Activated naive CD8-positive, alpha-beta T cell treated with anti-CD3 and anti-CD28 coated beads for 36 hours (primary cell): ENCODE measurements around the gene SMPD3. TPM values are rescaled to one million over a fixed set of nuclear protein-coding genes. Genes with fewer than 3 reads are reported as not detected.

Experiments used
- DNase-seq: peaks from one replicate; pipeline ENCODE4 v3.0.0; 2021
- H3K27ac Mint-ChIP-seq: one replicate; pipeline ENCODE4 v1.8.0; 2022; ENCODE audit warnings: mild to moderate bottlenecking, moderate library complexity, mixed read lengths
- H3K27me3 Mint-ChIP-seq: one replicate; pipeline ENCODE4 v1.8.0; 2022; ENCODE audit warnings: mild to moderate bottlenecking, mixed read lengths
- H3K36me3 Mint-ChIP-seq: one replicate; pipeline ENCODE4 v1.8.0; 2021; ENCODE audit warnings: mild to moderate bottlenecking, mixed read lengths
- H3K4me1 Mint-ChIP-seq: one replicate; pipeline ENCODE4 v1.8.0; 2021; ENCODE audit warnings: mixed read lengths
- H3K4me3 Mint-ChIP-seq: one replicate; pipeline ENCODE4 v1.8.0; 2022; ENCODE audit warnings: mild to moderate bottlenecking, moderate library complexity, mixed read lengths
- H3K9me3 Mint-ChIP-seq: one replicate; pipeline ENCODE4 v1.8.0; 2022; ENCODE audit warnings: mixed read lengths
- total RNA-seq, 2 experiments: library from RNA; stranded (reverse); gene quantifications; one replicate each; pipeline ENCODE4 v1.2.3, GENCODE V29; 2021

SMPD3 gene
- total RNA-seq, 2 experiments from 2014 or later, result 0.06 to 0.16 TPM

- peaks cover under 1% of the 10 kb centered on the region for H3K4me1 Mint-ChIP-seq
- no peaks in the 10 kb centered on the region for H3K27me3 Mint-ChIP-seq
- no peaks in the 10 kb centered on the region for H3K9me3 Mint-ChIP-seq
- no peak overlapping the region for H3K4me3 Mint-ChIP-seq
- H3K36me3 Mint-ChIP-seq, result no peaks in the 10 kb centered on the region
- no peak for DNase-seq
- no peak overlapping the region for H3K27ac Mint-ChIP-seq
Measured at GRCh38 chr16:68411086-68411485, 37.2 kb downstream of the SMPD3 start.

DNA sequence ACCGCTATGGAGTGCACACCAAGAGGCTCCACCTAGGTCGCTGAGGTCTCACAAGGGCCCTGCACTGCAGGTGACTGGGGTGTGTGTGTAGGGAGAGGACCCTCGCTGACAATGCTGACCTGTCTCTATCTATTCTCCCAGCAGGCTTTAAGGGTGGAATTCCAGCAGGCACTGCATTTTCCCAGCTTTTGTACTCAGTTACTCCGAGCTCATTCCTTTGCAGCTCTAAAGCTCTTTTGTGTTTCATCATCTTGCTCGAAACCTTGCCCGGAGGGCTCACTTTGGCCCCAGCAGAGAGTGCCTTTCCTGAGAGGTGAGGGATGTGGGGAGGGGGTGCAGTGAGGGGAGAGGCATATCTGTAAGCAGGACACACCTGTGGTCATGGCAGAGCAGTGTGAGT is 39.3 kb downstream of the SMPD3 start:
- Mint-ChIP-seq H3K4me3 (no peak overlapping the region), H3K27ac (no peak overlapping the region), H3K4me1 (no peaks in the 10 kb centered on the region)

GRCh38 chr16:68408428-68408827 is 39.9 kb downstream of the SMPD3 start:
- Mint-ChIP-seq H3K4me1 (no peaks in the 10 kb centered on the region), H3K9me3 (no peaks in the 10 kb centered on the region), H3K4me3 (no peak overlapping the region), H3K27ac (no peak overlapping the region), H3K36me3 (no peaks in the 10 kb centered on the region), H3K27me3 (no peaks in the 10 kb centered on the region)
- no peak for DNase-seq

More for the DNA sequence above, 39.3 kb downstream of the SMPD3 start:
- Mint-ChIP-seq H3K27me3 (no peaks in the 10 kb centered on the region), H3K36me3 (no peaks in the 10 kb centered on the region), H3K9me3 (no peaks in the 10 kb centered on the region)
- DNase-seq, result no peak

DNA sequence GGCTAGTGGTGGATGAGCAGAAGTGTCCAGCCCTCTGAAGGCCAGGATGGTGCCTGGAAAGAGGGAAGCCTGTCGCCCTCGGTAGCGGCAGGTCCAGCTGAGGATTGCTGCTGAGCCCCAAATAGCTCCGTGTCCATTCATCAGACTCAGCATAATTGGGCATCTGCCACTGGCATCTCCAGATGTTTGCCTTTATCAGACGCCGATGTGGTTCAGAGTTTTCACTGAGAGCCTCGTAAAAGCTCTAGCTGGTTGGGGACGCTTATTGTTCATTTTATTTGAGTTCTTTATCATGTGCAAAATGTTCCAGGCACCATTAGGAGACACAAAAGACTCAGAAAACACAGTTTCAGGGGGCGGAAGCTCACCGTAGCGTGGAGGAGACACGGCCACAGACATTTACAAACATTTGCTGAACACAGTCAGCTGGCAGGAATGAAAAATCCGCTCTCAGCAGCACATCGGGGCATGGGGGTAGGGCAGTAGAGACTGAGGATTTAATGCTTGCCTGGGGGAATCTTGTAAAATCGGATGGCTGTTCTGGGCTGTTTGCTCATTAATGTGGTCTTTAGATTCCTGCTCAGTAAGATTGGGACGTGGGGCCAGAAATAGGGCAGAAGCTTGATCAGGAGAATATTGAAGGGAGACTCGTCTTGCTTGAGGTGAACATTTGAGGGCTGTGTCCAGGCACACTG is 41.7 kb downstream of the SMPD3 start:
- Mint-ChIP-seq H3K4me1 (no peaks in the 10 kb centered on the region), H3K9me3 (no peaks in the 10 kb centered on the region), H3K27me3 (no peaks in the 10 kb centered on the region), H3K36me3 (no peaks in the 10 kb centered on the region), H3K4me3 (no peak overlapping the region), H3K27ac (no peak overlapping the region)
- DNase-seq, result no peak

GRCh38 chr16:68404736-68405345 is 43.5 kb downstream of the SMPD3 start:
- peaks cover 6% of the 10 kb centered on the region for H3K4me1 Mint-ChIP-seq
- no peaks in the 10 kb centered on the region for H3K9me3 Mint-ChIP-seq
- no peak overlapping the region for H3K4me3 Mint-ChIP-seq
- no peak for DNase-seq
- H3K27ac Mint-ChIP-seq, result no peak overlapping the region
- H3K36me3 Mint-ChIP-seq, result no peaks in the 10 kb centered on the region
- H3K27me3 Mint-ChIP-seq, result no peaks in the 10 kb centered on the region

DNA sequence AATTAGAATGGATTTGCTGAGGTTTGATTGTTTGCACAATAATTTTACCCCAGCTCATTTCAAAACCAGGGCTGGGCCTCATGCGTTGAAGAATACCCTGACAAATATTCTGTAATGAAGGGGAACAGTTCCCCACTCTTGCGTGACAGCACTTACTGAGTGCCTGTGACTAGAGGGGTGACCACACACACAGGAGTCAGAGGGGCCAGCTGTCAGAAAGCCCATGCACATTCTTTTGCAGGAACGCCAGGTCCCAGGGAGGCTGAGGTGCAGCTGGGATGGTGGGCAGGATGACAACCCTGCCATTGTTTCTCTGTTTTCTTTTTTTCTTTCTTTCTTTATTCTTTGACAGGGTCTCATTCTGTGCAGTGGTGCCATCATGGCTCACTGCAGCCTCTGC is 44.6 kb downstream of the SMPD3 start:
- Mint-ChIP-seq H3K4me1 (peaks cover 6% of the 10 kb centered on the region), H3K27me3 (no peaks in the 10 kb centered on the region), H3K36me3 (no peaks in the 10 kb centered on the region), H3K4me3 (no peak overlapping the region), H3K9me3 (no peaks in the 10 kb centered on the region), H3K27ac (no peak overlapping the region)
- DNase-seq, result no peak

GRCh38 chr16:68403177-68403576 is 45.1 kb downstream of the SMPD3 start:
- Mint-ChIP-seq H3K27me3 (no peaks in the 10 kb centered on the region), H3K27ac (no peak overlapping the region), H3K36me3 (no peaks in the 10 kb centered on the region), H3K9me3 (no peaks in the 10 kb centered on the region), H3K4me3 (no peak overlapping the region), H3K4me1 (peaks cover 6% of the 10 kb centered on the region)
- DNase-seq, result no peak

- DNase-seq, result no peak
- no peak overlapping the region for H3K27ac Mint-ChIP-seq
- H3K9me3 Mint-ChIP-seq, result no peaks in the 10 kb centered on the region
- H3K36me3 Mint-ChIP-seq, result no peaks in the 10 kb centered on the region
- no peak overlapping the region for H3K4me3 Mint-ChIP-seq
- H3K4me1 Mint-ChIP-seq, result peaks cover 6% of the 10 kb centered on the region
- H3K27me3 Mint-ChIP-seq, result no peaks in the 10 kb centered on the region
Measured at GRCh38 chr16:68402748-68403040, 45.6 kb downstream of the SMPD3 start.

DNA sequence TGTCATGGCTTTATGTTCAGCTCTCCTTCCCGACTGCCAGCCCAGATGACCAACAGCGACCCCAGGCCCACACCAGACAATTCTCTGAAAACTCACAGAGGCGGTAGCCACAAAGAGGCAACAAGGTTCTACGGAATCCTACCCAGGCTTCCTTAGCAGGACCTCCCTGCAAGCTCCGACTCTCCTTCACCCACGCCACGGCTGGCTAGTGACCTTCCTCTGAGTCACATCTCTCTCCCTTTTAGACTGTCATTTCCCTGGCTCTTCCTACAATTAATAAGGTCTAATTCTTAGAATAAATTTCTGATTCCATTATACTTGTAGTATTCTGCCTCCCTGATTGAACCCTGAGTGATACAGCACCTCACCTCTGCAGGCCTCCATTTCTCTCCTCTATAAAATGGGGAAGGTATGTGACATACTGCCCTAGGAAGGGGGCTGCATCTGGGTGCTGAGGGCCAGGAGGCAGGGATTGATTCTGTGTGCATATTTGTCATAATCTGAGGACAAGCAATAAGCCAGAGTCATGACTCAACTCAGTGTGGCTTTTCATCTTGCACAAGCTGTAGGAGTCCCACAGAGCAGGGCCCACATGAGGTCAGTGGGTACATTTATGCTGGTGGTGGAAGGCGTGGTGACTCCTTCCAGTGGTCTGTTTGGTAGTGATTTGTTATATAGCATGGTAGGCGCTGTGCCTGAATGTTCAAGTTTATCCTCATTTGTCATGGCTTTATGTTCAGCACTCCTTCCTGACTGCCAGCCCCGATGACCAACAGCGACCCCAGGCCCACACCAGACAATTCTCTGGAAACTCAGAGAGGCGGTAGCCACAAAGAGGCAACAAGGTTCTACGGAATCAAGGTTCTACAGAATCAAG is 46.2 kb downstream of the SMPD3 start:
- DNase-seq, result no peak
- no peaks in the 10 kb centered on the region for H3K9me3 Mint-ChIP-seq
- peaks cover 3% of the 10 kb centered on the region for H3K27me3 Mint-ChIP-seq
- peaks cover 6% of the 10 kb centered on the region for H3K4me1 Mint-ChIP-seq
- no peak overlapping the region for H3K4me3 Mint-ChIP-seq
- H3K36me3 Mint-ChIP-seq, result no peaks in the 10 kb centered on the region
- H3K27ac Mint-ChIP-seq, result no peak overlapping the region

DNA sequence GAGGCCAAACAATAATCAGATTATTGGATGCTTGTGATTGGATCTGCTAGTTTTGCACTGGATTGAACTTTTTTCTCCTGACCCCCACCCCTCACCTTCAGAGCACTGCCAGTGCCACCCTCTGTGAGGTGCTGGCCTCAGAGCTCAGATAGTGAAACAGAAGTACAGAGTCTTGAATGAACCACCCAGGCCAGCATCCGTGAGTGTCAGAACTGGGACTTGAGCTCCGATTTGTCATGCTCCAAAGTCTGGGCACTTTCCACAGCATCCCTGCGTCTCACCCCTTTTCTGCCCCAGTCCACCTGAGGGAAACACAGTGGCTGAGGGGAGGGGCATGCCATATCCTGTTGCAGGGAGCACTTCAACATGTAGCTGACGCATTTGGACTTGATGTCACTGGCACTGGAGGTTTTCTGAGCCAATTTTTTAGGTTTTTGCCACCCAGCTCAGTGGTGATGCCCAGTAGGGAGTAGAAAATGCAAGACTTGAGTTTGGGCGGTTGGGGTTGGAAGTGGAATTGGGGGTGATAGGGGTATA is 47.3 kb downstream of the SMPD3 start:
- Mint-ChIP-seq H3K9me3 (no peaks in the 10 kb centered on the region), H3K36me3 (no peaks in the 10 kb centered on the region), H3K4me3 (no peak overlapping the region), H3K27ac (no peak overlapping the region), H3K4me1 (peaks cover 6% of the 10 kb centered on the region), H3K27me3 (peaks cover 3% of the 10 kb centered on the region)
- no peak for DNase-seq

GRCh38 chr16:68400083-68400923 is 48.0 kb downstream of the SMPD3 start:
- H3K36me3 Mint-ChIP-seq, result no peaks in the 10 kb centered on the region
- peaks cover 3% of the 10 kb centered on the region for H3K27me3 Mint-ChIP-seq
- H3K9me3 Mint-ChIP-seq, result no peaks in the 10 kb centered on the region
- H3K27ac Mint-ChIP-seq, result no peak overlapping the region
- peaks cover 6% of the 10 kb centered on the region for H3K4me1 Mint-ChIP-seq
- no peak for DNase-seq
- H3K4me3 Mint-ChIP-seq, result no peak overlapping the region

GRCh38 chr16:68399456-68399855 is 48.9 kb downstream of the SMPD3 start:
- Mint-ChIP-seq H3K36me3 (no peaks in the 10 kb centered on the region), H3K27ac (no peak overlapping the region), H3K4me1 (peaks cover 6% of the 10 kb centered on the region), H3K27me3 (peaks cover 3% of the 10 kb centered on the region), H3K4me3 (no peak overlapping the region), H3K9me3 (no peaks in the 10 kb centered on the region)
- DNase-seq, result no peak

DNA sequence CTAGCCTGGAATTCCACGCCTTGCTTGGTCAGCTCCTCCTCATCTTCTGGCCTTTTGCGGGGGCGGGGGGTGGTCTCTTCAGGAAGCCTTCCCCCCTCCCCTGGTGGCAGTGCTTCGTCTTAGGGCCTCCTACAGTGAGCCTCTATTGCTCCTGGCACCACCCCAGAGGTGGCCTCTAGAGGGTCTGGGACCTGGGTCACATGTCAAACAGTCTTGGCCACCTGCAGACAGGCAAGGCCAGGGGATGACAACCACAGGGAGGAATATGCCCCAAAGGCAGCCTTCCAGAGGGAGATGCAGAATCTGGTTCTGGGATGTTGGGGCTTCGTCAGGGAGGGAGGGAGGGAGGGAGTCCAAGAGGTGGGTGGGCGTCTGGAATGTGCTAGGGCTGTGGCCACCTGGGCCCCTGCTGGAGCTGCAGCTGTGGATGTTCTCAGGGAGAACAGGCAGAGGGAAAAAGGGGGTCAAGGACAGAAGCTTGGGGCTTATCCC is 50.6 kb downstream of the SMPD3 start:
- Mint-ChIP-seq H3K4me1 (peaks cover 6% of the 10 kb centered on the region), H3K9me3 (no peaks in the 10 kb centered on the region), H3K4me3 (no peak overlapping the region), H3K27me3 (peaks cover 3% of the 10 kb centered on the region), H3K36me3 (no peaks in the 10 kb centered on the region), H3K27ac (no peak overlapping the region)
- DNase-seq, result no peak

DNA sequence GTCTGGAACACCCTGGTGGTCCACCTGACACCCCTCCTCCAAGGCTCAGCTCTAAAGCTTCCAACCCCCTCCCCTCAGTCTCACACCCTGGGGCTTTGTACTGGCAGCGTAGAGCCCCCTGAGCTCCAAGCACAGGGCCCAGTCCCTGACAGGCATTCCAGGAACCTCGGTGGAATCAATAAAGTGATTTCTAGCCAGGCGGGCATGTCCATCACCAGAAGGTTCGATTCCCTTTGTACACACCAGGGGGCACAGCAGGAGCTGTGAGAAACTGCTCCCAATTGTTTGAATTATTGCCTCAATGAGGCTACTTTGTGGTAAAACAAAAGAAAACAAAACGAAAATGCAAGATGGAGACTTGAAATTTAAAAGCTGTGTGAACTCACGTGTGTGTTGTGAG is 51.8 kb downstream of the SMPD3 start:
- H3K4me3 Mint-ChIP-seq, result no peak overlapping the region
- peaks cover 6% of the 10 kb centered on the region for H3K4me1 Mint-ChIP-seq
- peak; percentile 31 for DNase-seq
- peaks cover 3% of the 10 kb centered on the region for H3K27me3 Mint-ChIP-seq
- H3K27ac Mint-ChIP-seq, result no peak overlapping the region
- no peaks in the 10 kb centered on the region for H3K9me3 Mint-ChIP-seq
- H3K36me3 Mint-ChIP-seq, result no peaks in the 10 kb centered on the region
